ENCODE data around the gene MX1. TPM values are rescaled to one million over a fixed set of nuclear protein-coding genes. Genes with fewer than 3 reads are reported as not detected.

Gene MX1
- total and polyA plus RNA-seq, 2 donors (not counting 3 experiments of a cell fraction or from before 2014, with no cell fraction given): 5.9 to 25.1 TPM

GRCh38 chr21:41451753-41452676, 26.0 kb downstream of the MX1 start:
- no peaks in the 10 kb centered on the region for H3K9me3 ChIP-seq (replicated peaks; ENCODE audit: control insufficient read depth, insufficient read depth, low read length)
- TF ChIP-seq EZH2 (IDR thresholded peaks at IDR 0.05; ENCODE audit: borderline replicate concordance, low read depth, low read length, severe bottlenecking): no peak
- TF ChIP-seq POLR2AphosphoS5 (IDR thresholded peaks at IDR 0.05; ENCODE audit: insufficient read depth, low read depth, low read length): no peak
- no peak for TF ChIP-seq GATA2 (IDR thresholded peaks at IDR 0.05; ENCODE audit: insufficient read depth, insufficient read length, low read depth, low read length)
- TF ChIP-seq JUN (IDR thresholded peaks at IDR 0.05; ENCODE audit: borderline replicate concordance, insufficient read depth, insufficient read length, low read depth): no peak
- no peak for TF ChIP-seq POLR2A (IDR thresholded peaks at IDR 0.05; ENCODE audit: low read depth, low read length)
- no peak for TF ChIP-seq MAX (IDR thresholded peaks at IDR 0.05; ENCODE audit: insufficient read depth, insufficient read length)
- TF ChIP-seq MYC (IDR thresholded peaks at IDR 0.05; ENCODE audit: low read depth, low read length): no peak
- TF ChIP-seq, protein P1, sequence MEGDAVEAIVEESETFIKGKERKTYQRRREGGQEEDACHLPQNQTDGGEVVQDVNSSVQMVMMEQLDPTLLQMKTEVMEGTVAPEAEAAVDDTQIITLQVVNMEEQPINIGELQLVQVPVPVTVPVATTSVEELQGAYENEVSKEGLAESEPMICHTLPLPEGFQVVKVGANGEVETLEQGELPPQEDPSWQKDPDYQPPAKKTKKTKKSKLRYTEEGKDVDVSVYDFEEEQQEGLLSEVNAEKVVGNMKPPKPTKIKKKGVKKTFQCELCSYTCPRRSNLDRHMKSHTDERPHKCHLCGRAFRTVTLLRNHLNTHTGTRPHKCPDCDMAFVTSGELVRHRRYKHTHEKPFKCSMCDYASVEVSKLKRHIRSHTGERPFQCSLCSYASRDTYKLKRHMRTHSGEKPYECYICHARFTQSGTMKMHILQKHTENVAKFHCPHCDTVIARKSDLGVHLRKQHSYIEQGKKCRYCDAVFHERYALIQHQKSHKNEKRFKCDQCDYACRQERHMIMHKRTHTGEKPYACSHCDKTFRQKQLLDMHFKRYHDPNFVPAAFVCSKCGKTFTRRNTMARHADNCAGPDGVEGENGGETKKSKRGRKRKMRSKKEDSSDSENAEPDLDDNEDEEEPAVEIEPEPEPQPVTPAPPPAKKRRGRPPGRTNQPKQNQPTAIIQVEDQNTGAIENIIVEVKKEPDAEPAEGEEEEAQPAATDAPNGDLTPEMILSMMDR (IDR thresholded peaks at IDR 0.05; ENCODE audit: extremely low read depth in 1 of 2, insufficient read depth in 1 of 2, low read depth in 1 of 2, low read length in 2 of 2): no peak
- no peak for TF ChIP-seq FOS (IDR thresholded peaks at IDR 0.05; ENCODE audit: borderline replicate concordance, insufficient read depth, low read length)
- FAIRE-seq: no peak

More at GRCh38 chr21:41451753-41452676, 26.0 kb downstream of the MX1 start:
- POLR2A ChIA-PET: no interaction called here
- dilution Hi-C loops (cut with MboI; ENCODE audit: extremely low pct_ligation_motif_present, low sequenced_read_pairs): no loop called here
- CTCF ChIA-PET: interaction anchor here (3.2 kb wide), 1 partner anchor 169 kb away, joined by 13 read pairs; no protein-coding TSS in a partner anchor
- no peak overlapping the region for H3K4me3 ChIP-seq (replicated peaks in 1 of 3; ENCODE audit: insufficient read depth in 1 of 3, low read depth in 1 of 3, low read length in 3 of 3)
- no peaks in the 10 kb centered on the region for H3K79me2 ChIP-seq (ENCODE audit: control insufficient read depth, insufficient read depth, low read length)
- no peak for DNase-seq (ENCODE audit: low read depth, low spot score)
- BruUV-seq (replicated peaks): no TSS peak
- H3K9me1 ChIP-seq (replicated peaks; ENCODE audit: control insufficient read depth, extremely low read depth, insufficient read depth, low read length): no peaks in the 10 kb centered on the region
- intact Hi-C loops (cut with micrococcal nuclease): no loop called here
- H3K27ac ChIP-seq (ENCODE audit: insufficient read depth, low read depth, low read length): no peak overlapping the region
- H3K9ac ChIP-seq (replicated peaks; ENCODE audit: extremely low read depth, insufficient read depth, low read length): no peak overlapping the region
- no peaks in the 10 kb centered on the region for H3K36me3 ChIP-seq (ENCODE audit: control insufficient read depth in 2 of 2, extremely low read depth in 1 of 2, insufficient read depth in 2 of 2, low read length in 2 of 2)
- no peaks in the 10 kb centered on the region for H3K4me1 ChIP-seq (ENCODE audit: control insufficient read depth, extremely low read depth, insufficient read depth, low read length)
- no peak overlapping the region for H3K4me2 ChIP-seq (ENCODE audit: insufficient read depth, low read length)
- no peaks in the 10 kb centered on the region for H4K20me1 ChIP-seq (replicated peaks; ENCODE audit: control insufficient read depth, extremely low read depth, insufficient read depth, low read length)
- no peak overlapping the region for H2AFZ ChIP-seq (ENCODE audit: low read depth, low read length)
- no peaks in the 10 kb centered on the region for H3K27me3 ChIP-seq (ENCODE audit: control insufficient read depth in 2 of 2, insufficient read depth in 2 of 2, low read length in 2 of 2)

Measured in endothelial cell of umbilical vein (primary cell).